NCI-H2196 (cell line): ENCODE data around the gene KCNN1.
A peak's percentile ranks its signal among the peaks of the same experiment; 100 is the strongest.
"Not testable (repeated sequence)": the region's sequence is repeated elsewhere in the genome, so short reads cannot be mapped to it uniquely, and the experiment has no call there.

ENCODE experiments used
- DNase-seq: peaks from one replicate; lab custom pipeline; 2025; ENCODE audit not compliant: unreplicated experiment; lab: John Stamatoyannopoulos, UW

Gene KCNN1

GRCh38 chr19:17966550-17967256 is at the start of gene KCNN1:
Gene KCNN1 (plus strand): TSS chr19:17967107. CDS start chr19:17973889, 6,782 bp downstream.
- DNase-seq: no peak

- not testable (repeated sequence) for DNase-seq
These were observed 48.8 kb upstream of the KCNN1 start for GRCh38 chr19:17918151-17918550.

- not testable (repeated sequence) for DNase-seq
These were observed 47.8 kb upstream of the KCNN1 start for GRCh38 chr19:17919122-17919521.

GRCh38 chr19:17920527-17920926 is 46.4 kb upstream of the KCNN1 start:
- DNase-seq: no peak

GRCh38 chr19:17922138-17922537 is 44.8 kb upstream of the KCNN1 start:
- no peak for DNase-seq

- DNase-seq: no peak
These were observed 40.9 kb upstream of the KCNN1 start for GRCh38 chr19:17926044-17926443.

GRCh38 chr19:17929056-17929455 is 37.9 kb upstream of the KCNN1 start:
- no peak for DNase-seq

GRCh38 chr19:17931532-17932191 is 35.2 kb upstream of the KCNN1 start:
- no peak for DNase-seq

GRCh38 chr19:17932485-17933338 is 34.2 kb upstream of the KCNN1 start, which contains the start of gene CCDC124:
Gene CCDC124 (plus strand): TSS chr19:17933015. CDS start chr19:17936421, 3,406 bp downstream.
- DNase-seq: peak; percentile 92

GRCh38 chr19:17933414-17934129 is 33.3 kb upstream of the KCNN1 start:
- no peak for DNase-seq

DNA sequence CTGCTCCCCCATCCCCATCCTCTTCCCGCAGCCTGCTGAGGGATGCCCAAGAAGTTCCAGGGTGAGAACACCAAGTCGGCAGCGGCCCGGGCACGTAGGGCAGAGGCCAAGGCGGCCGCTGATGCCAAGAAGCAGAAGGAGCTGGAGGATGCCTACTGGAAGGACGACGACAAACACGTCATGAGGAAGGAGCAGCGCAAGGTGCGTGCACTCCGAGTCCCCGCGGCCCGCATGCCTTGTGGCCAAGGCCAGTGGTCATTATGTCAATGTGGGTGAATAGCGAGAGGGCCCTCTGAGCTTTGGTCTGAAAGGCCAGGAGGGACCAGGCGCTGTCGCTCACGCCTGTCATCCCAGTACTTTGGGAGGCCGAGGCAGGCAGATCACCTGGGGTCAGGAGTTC is 30.5 kb upstream of the KCNN1 start:
- no peak for DNase-seq

GRCh38 chr19:17937371-17937900 is 29.5 kb upstream of the KCNN1 start:
- DNase-seq: no peak

GRCh38 chr19:17938092-17938845 is 28.6 kb upstream of the KCNN1 start:
- peak; percentile 65 for DNase-seq

GRCh38 chr19:17942181-17942580 is 24.7 kb upstream of the KCNN1 start:
- no peak for DNase-seq

- no peak for DNase-seq
These were observed 24.2 kb upstream of the KCNN1 start for GRCh38 chr19:17942582-17943273.

DNA sequence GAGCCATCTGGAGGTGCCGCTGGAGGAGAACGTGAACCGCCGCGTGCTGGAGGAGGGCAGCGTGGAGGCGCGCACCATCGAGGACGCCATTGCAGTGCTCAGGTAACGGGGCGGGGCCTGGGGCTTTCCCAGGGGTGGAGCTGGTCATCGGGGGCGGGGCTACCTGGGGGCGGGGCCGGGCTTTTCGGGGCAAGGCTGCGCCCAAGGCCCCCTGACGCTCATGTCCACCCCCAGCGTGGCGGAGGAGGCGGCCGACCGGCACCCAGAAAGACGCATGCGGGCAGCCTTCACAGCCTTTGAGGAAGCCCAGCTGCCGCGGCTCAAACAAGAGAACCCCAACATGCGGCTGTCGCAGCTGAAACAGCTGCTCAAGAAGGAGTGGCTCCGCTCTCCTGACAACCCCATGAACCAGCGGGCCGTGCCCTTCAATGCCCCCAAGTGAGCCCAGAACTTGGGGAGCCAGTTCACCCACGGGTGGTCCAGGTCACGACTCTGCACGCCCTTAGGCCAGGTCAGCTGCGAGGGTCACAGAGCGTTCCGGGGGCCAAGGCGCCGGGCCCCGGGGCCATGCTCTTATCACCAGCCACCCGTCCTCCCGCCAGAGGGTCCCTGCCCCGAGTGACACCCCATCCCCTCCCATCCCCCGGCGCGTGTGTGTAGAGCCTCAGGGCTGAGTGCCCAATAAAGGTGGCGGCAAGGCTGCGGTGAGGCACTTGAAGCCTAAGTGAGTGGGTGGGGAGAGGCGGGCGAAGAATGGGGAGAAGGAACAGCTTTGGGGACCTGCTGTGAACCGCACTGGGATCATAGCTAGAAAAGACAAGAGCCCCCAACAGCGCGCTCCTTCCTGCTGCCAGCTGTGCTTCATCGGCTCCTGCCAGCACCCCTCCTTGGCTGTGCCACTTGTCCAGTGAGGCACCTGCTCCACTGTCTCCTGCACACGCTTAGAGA is 23.4 kb upstream of the KCNN1 start:
- no peak for DNase-seq

DNA sequence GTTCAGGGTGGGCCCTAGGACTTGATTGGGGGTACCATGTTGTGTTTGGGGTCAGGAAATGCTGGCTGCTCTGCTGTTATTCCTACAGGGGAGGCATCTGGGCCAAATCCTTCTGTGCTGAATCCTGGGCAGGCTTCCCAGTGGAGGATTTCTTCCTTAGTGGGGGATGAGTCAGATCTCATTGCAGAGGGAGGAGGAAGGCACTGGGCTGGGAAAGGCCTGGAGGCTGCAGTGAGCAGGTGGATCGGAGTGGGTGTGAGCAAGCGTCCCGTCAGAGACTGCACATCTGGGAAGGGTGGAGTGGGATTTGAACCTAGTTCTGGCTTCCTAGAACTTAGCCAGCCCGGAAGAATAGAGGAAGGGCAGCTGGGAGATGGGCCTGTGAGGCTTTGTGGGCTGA is 22.6 kb upstream of the KCNN1 start:
- no peak for DNase-seq
